OCI-LY3 (cell line): ENCODE measurements around the gene CNTN5.

ENCODE experiments used
- H2AFZ ChIP-seq: fragments of 200-600, 300-600 bp; shearing (Covaris generic); 2 replicates; pipeline ENCODE4 v1.6.0; 2014; ENCODE audit warnings: antibody characterized with exemption, low read depth, low read length
- H3K27ac ChIP-seq: fragments of 200-600, 300-600 bp; sonication (generic); 2 replicates; pipeline ENCODE4 v1.5.1; 2014; ENCODE audit warnings: mild to moderate bottlenecking, low read length, moderate library complexity, mixed read lengths
- H3K27me3 ChIP-seq: fragments of 200-600, 300-600 bp; sonication (generic); 2 replicates; pipeline ENCODE4 v1.6.1; 2014; ENCODE audit warnings: low read depth, low read length, mixed read lengths
- H3K36me3 ChIP-seq: fragments of 200-600, 300-600 bp; sonication (generic); replicated peaks from 2 replicates; pipeline ENCODE3; 2014; ENCODE audit warnings: low read depth, low read length, mixed read lengths
- H3K4me1 ChIP-seq: fragments of 300-600, 200-600 bp; sonication (generic); 2 replicates; pipeline ENCODE4 v1.6.1; 2014; ENCODE audit warnings: low read length, mixed read lengths
- H3K4me2 ChIP-seq: fragments of 200-600, 300-600 bp; sonication (generic); 2 replicates; pipeline ENCODE4 v1.6.1; 2014; ENCODE audit warnings: low read length, mixed read lengths
- H3K4me3 ChIP-seq: fragments of 300-600, 200-600 bp; sonication (generic); 2 replicates; pipeline ENCODE4 v1.5.1; 2014; ENCODE audit warnings: antibody characterized with exemption, mild to moderate bottlenecking, low read length, moderate library complexity
- H3K79me2 ChIP-seq: fragments of 300-600, 200-600 bp; shearing (Covaris generic); 2 replicates; pipeline ENCODE4 v1.6.1; 2014; ENCODE audit warnings: mild to moderate bottlenecking, low read length, mixed read lengths
- H3K9ac ChIP-seq: fragments of 300-600, 200-600 bp; shearing (Covaris generic); 2 replicates; pipeline ENCODE4 v1.6.0; 2014; ENCODE audit warnings: mild to moderate bottlenecking, low read length, moderate library complexity
- H3K9me3 ChIP-seq: fragments of 200-600, 300-600 bp; shearing (Covaris generic); 2 replicates; pipeline ENCODE4 v1.6.1; 2014; ENCODE audit warnings: low read length, mixed read lengths; ENCODE audit not compliant: insufficient read depth
- H4K20me1 ChIP-seq: fragments of 200-600, 300-600 bp; sonication (generic); 2 replicates; pipeline ENCODE4 v1.6.1; 2016; ENCODE audit warnings: low read length, mixed read lengths; ENCODE audit not compliant: insufficient read depth
- CTCF ChIP-seq: fragments of 200-600, 300-600 bp; sonication (generic); IDR thresholded peaks from 2 replicates; pipeline ENCODE4 v1.5.1; 2014; ENCODE audit warnings: antibody characterized with exemption, low read length, low read depth
- EZH2phosphoT487 ChIP-seq: fragments of 200-600 bp; shearing (Covaris generic); IDR thresholded peaks from 2 replicates; pipeline ENCODE4 v1.6.1; 2018; ENCODE audit warnings: antibody characterized with exemption, mixed run types, low read depth

Gene CNTN5

GRCh38 chr11:99162819-99163218 is 142.1 kb downstream of the CNTN5 start:
- Histone ChIP-seq H3K36me3 (no peaks in the 10 kb centered on the region), H3K4me3 (peak overlapping the region; percentile 37), H3K4me2 (peak overlapping the region; percentile 57), H3K27me3 (no peaks in the 10 kb centered on the region), H3K79me2 (no peaks in the 10 kb centered on the region), H4K20me1 (no peaks in the 10 kb centered on the region), H3K9ac (no peak overlapping the region), H3K4me1 (peaks cover 2% of the 10 kb centered on the region; the same call in 1 of the 2 replicates), H3K9me3 (no peaks in the 10 kb centered on the region), H2AFZ (no peak overlapping the region), H3K27ac (no peak overlapping the region)
- no peak for TF ChIP-seq CTCF
- no peak for TF ChIP-seq EZH2phosphoT487

- H3K4me2 ChIP-seq = no peak overlapping the region
- H3K79me2 ChIP-seq = no peaks in the 10 kb centered on the region
- H3K9me3 ChIP-seq = no peaks in the 10 kb centered on the region
- H2AFZ ChIP-seq = no peak overlapping the region
- H3K27ac ChIP-seq = no peak overlapping the region
- no peak overlapping the region for H3K4me3 ChIP-seq
- H3K9ac ChIP-seq = no peak overlapping the region
- no peaks in the 10 kb centered on the region for H4K20me1 ChIP-seq
- TF ChIP-seq EZH2phosphoT487 (no peak), CTCF (no peak)
- no peaks in the 10 kb centered on the region for H3K36me3 ChIP-seq
- H3K27me3 ChIP-seq = no peaks in the 10 kb centered on the region
- no peaks in the 10 kb centered on the region for H3K4me1 ChIP-seq
These were observed 149.8 kb downstream of the CNTN5 start for GRCh38 chr11:99170591-99170990.

GRCh38 chr11:99171330-99171729 is 150.6 kb downstream of the CNTN5 start:
- Histone ChIP-seq H3K36me3 (no peaks in the 10 kb centered on the region), H3K4me3 (no peak overlapping the region), H3K27me3 (no peaks in the 10 kb centered on the region), H3K4me2 (no peak overlapping the region), H2AFZ (no peak overlapping the region), H3K27ac (no peak overlapping the region), H3K79me2 (no peaks in the 10 kb centered on the region), H3K9ac (no peak overlapping the region), H3K4me1 (no peaks in the 10 kb centered on the region), H4K20me1 (no peaks in the 10 kb centered on the region), H3K9me3 (no peaks in the 10 kb centered on the region)
- TF ChIP-seq CTCF (no peak), EZH2phosphoT487 (no peak)

- Histone ChIP-seq H3K4me1 (no peaks in the 10 kb centered on the region), H3K4me2 (no peak overlapping the region), H3K36me3 (no peaks in the 10 kb centered on the region), H3K79me2 (no peaks in the 10 kb centered on the region), H4K20me1 (no peaks in the 10 kb centered on the region), H3K9ac (no peak overlapping the region), H3K27me3 (no peaks in the 10 kb centered on the region), H2AFZ (no peak overlapping the region), H3K4me3 (no peak overlapping the region), H3K9me3 (no peaks in the 10 kb centered on the region), H3K27ac (no peak overlapping the region)
- no peak for TF ChIP-seq CTCF
- TF ChIP-seq EZH2phosphoT487 = no peak
These were observed 155.7 kb downstream of the CNTN5 start for GRCh38 chr11:99176430-99176829.
